Choroid plexus epithelial cell (primary cell): ENCODE data around the gene CREG1.

Experiments
- DNase-seq: peaks from one replicate; pipeline ENCODE4 v3.0.0-alpha.2; 2010; ENCODE audit warnings: low read depth
- H3K4me3 ChIP-seq: 2 replicates; pipeline ENCODE4 v1.5.1; 2011; ENCODE audit warnings: low read depth, mild to moderate bottlenecking, control low read depth, low read length, moderate library complexity
- CTCF ChIP-seq: conservative IDR thresholded peaks from 2 replicates; pipeline ENCODE4 v1.5.1; 2011; ENCODE audit warnings: low read depth, mild to moderate bottlenecking, control low read depth, inconsistent platforms, low read length, moderate library complexity

CREG1 gene

DNA sequence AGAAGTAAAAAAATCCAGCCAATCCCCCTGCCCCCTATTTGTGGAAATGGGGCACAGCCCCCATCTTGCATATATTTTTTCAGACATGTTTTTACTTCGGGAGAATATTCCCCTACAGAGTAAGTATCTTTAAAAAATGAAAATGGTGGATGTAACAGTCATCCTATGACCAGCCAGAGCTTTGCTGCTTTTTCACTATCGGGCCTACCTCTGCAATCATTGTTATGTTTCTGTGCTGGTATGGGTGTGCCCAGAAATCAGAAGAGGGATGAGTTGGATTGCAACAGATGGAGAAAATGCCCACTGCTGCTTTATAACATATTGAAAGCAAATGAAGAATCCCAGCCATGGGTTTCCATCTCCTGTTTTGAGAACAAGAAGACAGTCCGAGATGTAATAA, 38.1 kb downstream of the CREG1 start:
- DNase-seq = no peak
- H3K4me3 ChIP-seq = no peak overlapping the region
- no peak for TF ChIP-seq CTCF

DNA sequence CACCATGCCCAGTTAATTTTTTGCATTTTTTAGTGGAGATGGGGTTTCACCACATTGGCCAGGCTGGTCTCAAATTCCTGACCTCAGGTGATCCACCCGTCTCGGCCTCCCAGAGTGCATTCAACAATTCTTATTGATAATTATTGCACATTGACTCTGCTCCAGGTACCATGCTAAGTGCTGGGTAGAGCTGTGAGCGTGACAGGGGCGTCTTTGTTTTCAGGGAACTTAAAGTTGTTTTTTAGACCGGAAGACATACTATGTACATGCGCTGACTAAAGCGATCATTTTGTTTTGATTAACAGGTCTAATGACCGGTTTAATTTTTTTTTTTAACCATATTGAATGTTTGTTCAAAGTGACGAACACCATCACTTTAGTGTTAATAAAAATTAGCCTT, 39.3 kb downstream of the CREG1 start:
- no peak for TF ChIP-seq CTCF
- DNase-seq = no peak
- H3K4me3 ChIP-seq = no peak overlapping the region

- no peak for TF ChIP-seq CTCF
- H3K4me3 ChIP-seq = no peak overlapping the region
These were observed 41.4 kb downstream of the CREG1 start for GRCh38 chr1:167512046-167512654.

GRCh38 chr1:167511374-167511986, 42.1 kb downstream of the CREG1 start:
- no peak for TF ChIP-seq CTCF
- no peak for DNase-seq
- H3K4me3 ChIP-seq = no peak overlapping the region

More at GRCh38 chr1:167512046-167512654, 41.4 kb downstream of the CREG1 start:
- DNase-seq = no peak

- no peak for DNase-seq
- TF ChIP-seq CTCF = no peak
- no peak overlapping the region for H3K4me3 ChIP-seq
These were observed 42.7 kb downstream of the CREG1 start for GRCh38 chr1:167510881-167511280.

DNA sequence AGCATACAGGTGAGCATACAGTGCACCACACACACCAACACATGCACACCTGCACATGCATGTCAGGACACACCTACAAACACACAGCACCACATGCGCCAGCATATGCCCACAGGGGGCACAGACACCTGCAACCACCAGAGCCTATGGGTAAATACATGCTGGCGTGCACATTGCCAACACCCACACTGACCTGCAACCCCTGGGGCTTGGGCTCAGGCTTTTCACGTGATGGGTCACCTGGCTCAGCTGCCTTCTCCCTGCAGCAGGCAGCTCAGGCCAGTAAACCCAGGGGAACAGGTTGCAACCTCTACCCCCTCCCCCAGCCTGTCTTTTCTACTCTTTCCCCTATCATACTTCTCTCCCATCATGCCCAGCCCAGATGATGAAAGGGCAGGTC, 43.3 kb downstream of the CREG1 start:
- DNase-seq = no peak
- H3K4me3 ChIP-seq = no peak overlapping the region
- TF ChIP-seq CTCF = no peak

- TF ChIP-seq CTCF = no peak
- DNase-seq = no peak
- H3K4me3 ChIP-seq = no peak overlapping the region
These were observed 44.0 kb downstream of the CREG1 start for GRCh38 chr1:167509587-167509986.
